Loucy (cell line): Measurements from ENCODE around the gene CDKN1C.

Experiments
- H2AFZ ChIP-seq: fragments of 200-600 bp; sonication (generic); 2 replicates; pipeline ENCODE4 v1.6.0; 2016; ENCODE audit warnings: antibody characterized with exemption, mild to moderate bottlenecking, low read length, moderate library complexity
- H3F3A ChIP-seq: fragments of 200-600 bp; 2 replicates; pipeline ENCODE4 v1.6.0; 2016; ENCODE audit warnings: antibody characterized with exemption, low read depth, mild to moderate bottlenecking
- H3K27me3 ChIP-seq: fragments of 200-600 bp; sonication (generic); 2 replicates; pipeline ENCODE4 v1.6.1; 2014; ENCODE audit warnings: low read length, mild to moderate bottlenecking; ENCODE audit not compliant: insufficient read depth, poor library complexity, severe bottlenecking
- H3K36me3 ChIP-seq: fragments of 200-600 bp; sonication (generic); 2 replicates; pipeline ENCODE4 v1.6.1; 2016; ENCODE audit warnings: low read length; ENCODE audit not compliant: insufficient read depth
- H3K4me1 ChIP-seq: fragments of 200-600 bp; sonication (generic); 2 replicates; pipeline ENCODE4 v1.5.1; 2014; ENCODE audit warnings: low read length, mild to moderate bottlenecking; ENCODE audit not compliant: insufficient read depth, poor library complexity, severe bottlenecking
- H3K4me2 ChIP-seq: fragments of 200-600 bp; sonication (generic); 2 replicates; pipeline ENCODE4 v1.6.0; 2014; ENCODE audit warnings: antibody characterized with exemption, low read length, low read depth, mild to moderate bottlenecking; ENCODE audit not compliant: poor library complexity, severe bottlenecking
- H3K4me3 ChIP-seq: fragments of 200-600 bp; sonication (generic); 2 replicates; pipeline ENCODE4 v1.5.1; 2014; ENCODE audit warnings: low read length, mild to moderate bottlenecking, mixed read lengths; ENCODE audit not compliant: poor library complexity, severe bottlenecking
- H3K79me2 ChIP-seq: fragments of 200-600 bp; sonication (generic); 2 replicates; pipeline ENCODE4 v1.6.1; 2014; ENCODE audit warnings: low read length; ENCODE audit not compliant: insufficient read depth
- H3K9ac ChIP-seq: fragments of 200-600 bp; sonication (generic); 2 replicates; pipeline ENCODE4 v1.6.0; 2014; ENCODE audit warnings: mild to moderate bottlenecking, low read depth, low read length, moderate library complexity; ENCODE audit not compliant: poor library complexity, severe bottlenecking
- H3K9me2 ChIP-seq: fragments of 200-600 bp; sonication (generic); replicated peaks from 2 replicates; pipeline ENCODE4 v1.6.1; 2016; ENCODE audit warnings: low read depth, low read length, mixed read lengths
- H3K9me3 ChIP-seq: fragments of 200-600 bp; sonication (generic); 2 replicates; pipeline ENCODE4 v1.6.1; 2014; ENCODE audit warnings: mild to moderate bottlenecking, antibody characterized with exemption, low read length, low read depth; ENCODE audit not compliant: insufficient read depth
- H4K20me1 ChIP-seq: fragments of 200-600 bp; sonication (generic); 2 replicates; pipeline ENCODE4 v1.6.0; 2014; ENCODE audit warnings: antibody characterized with exemption, low read length, mild to moderate bottlenecking; ENCODE audit not compliant: insufficient read depth, poor library complexity, severe bottlenecking
- EZH2phosphoT487 ChIP-seq: fragments of 200-600 bp; IDR thresholded peaks from 2 replicates; pipeline ENCODE4 v1.6.1; 2018; ENCODE audit warnings: antibody characterized with exemption, mild to moderate bottlenecking, moderate library complexity, borderline replicate concordance
- TF ChIP-seq, protein P1 (sequence below): fragments of 200-600 bp; sonication (generic); conservative IDR thresholded peaks from 2 replicates; pipeline ENCODE4 v1.5.1; 2014; ENCODE audit warnings: mild to moderate bottlenecking, antibody characterized with exemption, low read length

The CDKN1C gene

DNA sequence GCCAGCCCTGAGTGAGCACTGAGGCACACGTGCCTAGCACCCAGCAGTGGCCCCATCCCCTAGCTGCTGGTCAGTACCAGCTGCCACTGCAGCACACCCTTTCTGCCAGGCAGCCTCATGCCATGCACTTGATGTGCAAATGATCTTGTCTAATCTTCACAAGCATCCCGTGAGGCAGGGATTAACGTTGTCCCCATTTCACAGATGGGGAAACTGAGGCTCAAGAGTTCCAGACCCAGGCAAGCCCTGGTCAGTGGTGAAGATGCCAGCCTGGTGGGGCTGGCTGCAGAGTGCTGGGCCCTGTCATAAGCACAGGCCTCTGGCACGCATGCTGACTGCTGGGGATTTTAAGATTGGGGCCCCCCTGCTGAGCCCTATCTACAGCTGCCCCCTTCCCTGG, 8.4 kb upstream of the CDKN1C start:
- Histone ChIP-seq H3K27me3 (no peaks in the 10 kb centered on the region), H3K4me1 (peaks cover 39% of the 10 kb centered on the region), H3K36me3 (no peaks in the 10 kb centered on the region), H3K9ac (no peak overlapping the region), H3K9me2 (no peaks in the 10 kb centered on the region), H3K4me2 (no peak overlapping the region), H3K79me2 (no peaks in the 10 kb centered on the region), H2AFZ (no peak overlapping the region), H3K4me3 (no peak overlapping the region), H3F3A (no peaks in the 10 kb centered on the region), H4K20me1 (no peaks in the 10 kb centered on the region), H3K9me3 (no peaks in the 10 kb centered on the region)
- TF ChIP-seq EZH2phosphoT487 = no peak
- TF ChIP-seq, protein P1, sequence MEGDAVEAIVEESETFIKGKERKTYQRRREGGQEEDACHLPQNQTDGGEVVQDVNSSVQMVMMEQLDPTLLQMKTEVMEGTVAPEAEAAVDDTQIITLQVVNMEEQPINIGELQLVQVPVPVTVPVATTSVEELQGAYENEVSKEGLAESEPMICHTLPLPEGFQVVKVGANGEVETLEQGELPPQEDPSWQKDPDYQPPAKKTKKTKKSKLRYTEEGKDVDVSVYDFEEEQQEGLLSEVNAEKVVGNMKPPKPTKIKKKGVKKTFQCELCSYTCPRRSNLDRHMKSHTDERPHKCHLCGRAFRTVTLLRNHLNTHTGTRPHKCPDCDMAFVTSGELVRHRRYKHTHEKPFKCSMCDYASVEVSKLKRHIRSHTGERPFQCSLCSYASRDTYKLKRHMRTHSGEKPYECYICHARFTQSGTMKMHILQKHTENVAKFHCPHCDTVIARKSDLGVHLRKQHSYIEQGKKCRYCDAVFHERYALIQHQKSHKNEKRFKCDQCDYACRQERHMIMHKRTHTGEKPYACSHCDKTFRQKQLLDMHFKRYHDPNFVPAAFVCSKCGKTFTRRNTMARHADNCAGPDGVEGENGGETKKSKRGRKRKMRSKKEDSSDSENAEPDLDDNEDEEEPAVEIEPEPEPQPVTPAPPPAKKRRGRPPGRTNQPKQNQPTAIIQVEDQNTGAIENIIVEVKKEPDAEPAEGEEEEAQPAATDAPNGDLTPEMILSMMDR = no peak

DNA sequence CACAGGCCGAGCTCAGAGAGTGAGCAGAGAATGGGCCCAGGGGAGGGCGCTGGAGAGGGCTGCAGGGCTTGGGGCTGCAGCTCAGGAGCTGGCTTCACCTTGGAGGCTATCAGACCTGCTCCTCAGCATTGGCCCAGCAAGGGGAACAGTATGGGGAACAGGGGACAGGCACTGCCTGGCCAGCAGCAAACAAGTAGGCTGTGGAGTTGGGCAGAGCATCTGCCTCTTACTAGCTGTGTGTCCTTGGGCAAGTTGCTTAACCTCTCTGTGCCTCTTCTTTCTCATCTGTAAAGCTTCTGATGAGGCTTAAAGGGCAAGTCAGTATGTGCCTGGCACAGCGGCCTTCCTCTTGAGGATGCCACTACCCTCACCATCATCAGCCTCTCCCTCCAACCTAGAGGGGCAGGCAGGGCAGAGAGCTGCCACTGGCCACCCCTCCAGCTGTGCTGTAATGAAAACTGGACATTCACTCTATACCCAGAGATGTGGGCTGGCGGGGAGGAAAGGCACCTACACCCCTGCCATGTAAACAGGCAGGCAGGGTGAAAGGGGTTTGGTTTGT, 7.5 kb upstream of the CDKN1C start:
- Histone ChIP-seq H3K4me2 (peak overlapping the region; percentile 71), H3K9ac (peak overlapping the region; percentile 82), H3K4me1 (peaks cover 38% of the 10 kb centered on the region), H2AFZ (no peak overlapping the region), H3K79me2 (no peaks in the 10 kb centered on the region), H3K4me3 (peak overlapping the region; percentile 79), H3K9me3 (no peaks in the 10 kb centered on the region), H3F3A (no peaks in the 10 kb centered on the region), H3K27me3 (no peaks in the 10 kb centered on the region), H3K36me3 (no peaks in the 10 kb centered on the region), H3K9me2 (no peaks in the 10 kb centered on the region), H4K20me1 (no peaks in the 10 kb centered on the region)
- TF ChIP-seq, protein P1 = peak; percentile 69
- TF ChIP-seq EZH2phosphoT487 = no peak

DNA sequence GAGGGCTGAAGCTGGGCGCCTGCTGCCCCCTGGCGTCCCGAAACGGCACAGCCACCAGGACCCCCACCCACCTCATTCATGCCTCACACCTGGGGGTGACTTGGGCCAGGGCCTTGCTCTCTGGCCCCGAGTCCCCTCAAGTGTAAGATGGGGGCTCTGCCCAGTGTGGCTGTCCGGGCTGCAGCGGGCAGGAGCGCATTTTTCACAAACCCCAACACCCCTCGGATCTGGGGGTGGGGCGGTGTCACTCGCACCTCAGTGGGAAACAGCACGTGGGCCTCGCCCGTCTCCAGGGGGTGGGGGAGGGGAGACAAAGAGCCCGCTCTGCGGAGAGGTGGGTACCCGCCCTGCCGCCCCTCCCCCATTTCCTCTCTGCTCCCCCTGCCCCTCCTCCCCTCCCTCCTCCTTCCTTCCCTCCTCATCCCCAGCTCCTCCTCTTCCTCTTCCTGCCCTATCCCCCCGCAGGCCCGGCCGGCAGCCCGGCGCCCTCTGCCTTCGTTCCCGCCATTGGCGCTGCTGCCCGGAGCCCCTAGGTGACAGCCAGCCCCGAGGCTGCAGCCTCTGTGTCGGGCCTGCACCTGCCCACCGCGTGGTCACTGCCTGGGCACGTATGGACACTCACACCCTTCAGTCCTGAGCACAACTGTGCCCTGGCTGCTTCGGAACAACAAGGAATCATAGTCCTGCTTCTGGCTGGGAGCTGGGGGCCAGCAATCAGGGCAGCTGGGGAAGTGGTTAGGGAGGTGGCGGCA, 6.8 kb upstream of the CDKN1C start:
- Histone ChIP-seq H3K27me3 (no peaks in the 10 kb centered on the region), H3K4me1 (peaks cover 38% of the 10 kb centered on the region), H3K4me3 (peak overlapping the region; percentile 79), H3K9me2 (no peaks in the 10 kb centered on the region), H3K9me3 (no peaks in the 10 kb centered on the region), H4K20me1 (no peaks in the 10 kb centered on the region), H2AFZ (peak overlapping the region; percentile 72), H3F3A (no peaks in the 10 kb centered on the region), H3K79me2 (no peaks in the 10 kb centered on the region), H3K4me2 (peak overlapping the region; percentile 71), H3K36me3 (no peaks in the 10 kb centered on the region), H3K9ac (peak overlapping the region; percentile 82)
- TF ChIP-seq, protein P1 = peak; percentile 88
- TF ChIP-seq EZH2phosphoT487 = no peak
